Naive thymus-derived CD8-positive, alpha-beta T cell (primary cell): ENCODE measurements around the gene GMCL1. TPM values are rescaled to one million over a fixed set of nuclear protein-coding genes. Genes with fewer than 3 reads are reported as not detected.
A peak's percentile ranks its signal among the peaks of the same experiment; 100 is the strongest.

ENCODE experiments used
- ATAC-seq, 2 donors: fragments of 150-1000 bp; cut with Tn5 transposase in 1 of 2; sonication (Bioruptor Pico), chemical (Tn5 transposase) in 1 of 2; 1 replicate in 1 of 2; 2 replicates in 1 of 2; pipeline ENCODE4 v1.10.0; 2021; ENCODE audit warnings: mild to moderate bottlenecking in 2 of 2, moderate library complexity in 2 of 2
- POLR2A ChIA-PET: fragments of 350-600 bp; sonication (Branson Sonifier 250); formaldehyde crosslinking; loops from one replicate; lab custom pipeline; 2021; ENCODE audit warnings: antibody characterized with exemption; lab: Charles Lee
- DNase-seq, 10 donors: peaks; one replicate each; pipeline versions ENCODE4 v3.0.0 to v3.0.0-alpha.2; 2020 to 2022
- H3K27ac Mint-ChIP-seq, 10 donors: one replicate each; pipeline ENCODE4 v1.8.0; 2020 to 2022; ENCODE audit warnings: mild to moderate bottlenecking in 10 of 10, mixed read lengths in 10 of 10, moderate library complexity in 4 of 10, inconsistent platforms in 1 of 10
- H3K27me3 Mint-ChIP-seq, 5 donors: one replicate each; pipeline ENCODE4 v1.8.0; 2021 to 2022; ENCODE audit warnings: mixed read lengths in 5 of 5
- H3K36me3 Mint-ChIP-seq, 3 donors: one replicate each; pipeline ENCODE4 v1.8.0; 2020 to 2022; ENCODE audit warnings: mixed read lengths in 3 of 3, mild to moderate bottlenecking in 2 of 3, inconsistent platforms in 1 of 3
- H3K4me1 Mint-ChIP-seq, 4 donors: one replicate each; pipeline ENCODE4 v1.8.0; 2021 to 2022; ENCODE audit warnings: mixed read lengths in 4 of 4
- H3K4me3 Mint-ChIP-seq, 10 donors: one replicate each; pipeline ENCODE4 v1.8.0; 2020 to 2022; ENCODE audit warnings: mild to moderate bottlenecking in 10 of 10, mixed read lengths in 10 of 10, moderate library complexity in 6 of 10, inconsistent platforms in 1 of 10
- H3K9me3 Mint-ChIP-seq, 9 donors: one replicate each; pipeline ENCODE4 v1.8.0; 2020 to 2022; ENCODE audit warnings: mixed read lengths in 9 of 9, mild to moderate bottlenecking in 3 of 9, inconsistent platforms in 1 of 9, moderate library complexity in 1 of 9
- polyA plus RNA-seq, 3 donors: library from polyadenylated mRNA; unstranded; fragments of 300-500 nt; fragmentation: Illumina TruSeq; gene quantifications; one replicate each; pipeline ENCODE4 v1.2.3, GENCODE V29; 2021
- total RNA-seq, 8 experiments: library from RNA in 2 of 8; stranded (reverse) in 2 of 8; gene quantifications; one replicate each; pipeline ENCODE4 v1.2.3 and lab custom pipeline; 2021 to 2026

The GMCL1 gene
- total and polyA plus RNA-seq, 5 experiments from 2014 or later: 30.2 to 45.3 (median 37.7) TPM

- POLR2A ChIA-PET: no interaction called here
- no peak for DNase-seq
- Mint-ChIP-seq H3K4me3 (peak overlapping the region in 4 of 10 donors; percentile 4 to 67 (median 6)), H3K27ac (peak overlapping the region in 4 of 10 donors; percentile 4 to 45 (median 25)), H3K9me3 (no peaks in the 10 kb centered on the region), H3K4me1 (peaks cover 27 to 53% (median 50%) of the 10 kb centered on the region in 4 donors), H3K27me3 (no peaks in the 10 kb centered on the region), H3K36me3 (peaks cover under 1 to 61% (median 9%) of the 10 kb centered on the region in 3 donors)
- ATAC-seq: no peak
Measured at GRCh38 chr2:69836316-69836715, 6.9 kb downstream of the GMCL1 start.

- Mint-ChIP-seq H3K27ac (peak overlapping the region in 1 of 10 donors; percentile 11), H3K9me3 (no peaks in the 10 kb centered on the region), H3K4me3 (no peak overlapping the region), H3K4me1 (peaks cover 30 to 42% (median 40%) of the 10 kb centered on the region in 4 donors), H3K27me3 (no peaks in the 10 kb centered on the region), H3K36me3 (peaks cover 6 to 63% (median 9%) of the 10 kb centered on the region in 3 donors)
- ATAC-seq (no peak), DNase-seq (no peak)
- POLR2A ChIA-PET: no interaction called here
Measured at GRCh38 chr2:69837533-69837932, 8.1 kb downstream of the GMCL1 start.

DNA sequence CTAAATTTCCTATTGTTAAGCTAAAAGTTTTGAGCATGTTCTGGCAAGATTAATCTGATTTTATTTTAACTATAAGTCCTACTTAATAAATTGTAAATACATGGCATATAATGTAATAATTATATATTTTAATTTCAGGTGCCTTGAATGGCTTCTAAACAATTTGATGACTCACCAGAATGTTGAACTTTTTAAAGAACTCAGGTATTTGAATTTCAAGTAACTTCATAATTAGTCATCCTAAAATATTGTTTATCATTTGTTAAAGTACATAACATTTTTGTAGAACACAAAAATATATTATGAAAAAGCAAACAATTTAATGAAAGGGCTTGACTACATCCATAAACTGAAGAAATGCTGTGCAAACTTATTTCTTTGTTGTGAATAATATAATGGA is 14.5 kb downstream of the GMCL1 start:
- Mint-ChIP-seq H3K36me3 (peaks cover 6 to 71% (median 20%) of the 10 kb centered on the region in 3 donors), H3K9me3 (no peaks in the 10 kb centered on the region), H3K27me3 (no peaks in the 10 kb centered on the region), H3K4me3 (no peak overlapping the region), H3K4me1 (peaks cover 0 to 6% (median 2%) of the 10 kb centered on the region in 4 donors), H3K27ac (no peak overlapping the region)
- POLR2A ChIA-PET: interaction anchor here (0.5 kb wide), 1 partner anchor 423 kb away, joined by 3 read pairs; no protein-coding TSS in a partner anchor
- ATAC-seq: no peak
- DNase-seq: no peak

GRCh38 chr2:69844560-69844959 is 15.1 kb downstream of the GMCL1 start:
- peaks cover 0 to 6% (median 2%) of the 10 kb centered on the region in 4 donors for H3K4me1 Mint-ChIP-seq
- no peaks in the 10 kb centered on the region for H3K27me3 Mint-ChIP-seq
- H3K36me3 Mint-ChIP-seq: peaks cover 6 to 71% (median 20%) of the 10 kb centered on the region in 3 donors
- H3K4me3 Mint-ChIP-seq: no peak overlapping the region
- no peak for DNase-seq
- no peak for ATAC-seq
- POLR2A ChIA-PET: no interaction called here
- no peak overlapping the region for H3K27ac Mint-ChIP-seq
- no peaks in the 10 kb centered on the region for H3K9me3 Mint-ChIP-seq

GRCh38 chr2:69846182-69847067 is 17.0 kb downstream of the GMCL1 start:
- ATAC-seq (no peak), DNase-seq (no peak)
- Mint-ChIP-seq H3K4me3 (no peak overlapping the region), H3K4me1 (peaks cover 0 to 6% (median 2%) of the 10 kb centered on the region in 4 donors), H3K36me3 (peaks cover 5 to 77% (median 20%) of the 10 kb centered on the region in 3 donors), H3K27ac (peak overlapping the region in 1 of 10 donors; percentile 19), H3K9me3 (no peaks in the 10 kb centered on the region), H3K27me3 (no peaks in the 10 kb centered on the region)
- POLR2A ChIA-PET: no interaction called here

- H3K27me3 Mint-ChIP-seq: no peaks in the 10 kb centered on the region
- peaks cover 0 to 77% (median 22%) of the 10 kb centered on the region in 3 donors for H3K36me3 Mint-ChIP-seq
- peaks cover 0 to 2% (median 0%) of the 10 kb centered on the region in 4 donors for H3K4me1 Mint-ChIP-seq
- no peaks in the 10 kb centered on the region for H3K9me3 Mint-ChIP-seq
- H3K4me3 Mint-ChIP-seq: no peak overlapping the region
- peak overlapping the region in 1 of 10 donors; percentile 14 for H3K27ac Mint-ChIP-seq
- POLR2A ChIA-PET: no interaction called here
- ATAC-seq (no peak), DNase-seq (no peak)
Measured at GRCh38 chr2:69847068-69847828, 17.8 kb downstream of the GMCL1 start.

GRCh38 chr2:69848186-69848790 is 18.8 kb downstream of the GMCL1 start:
- DNase-seq (no peak), ATAC-seq (no peak)
- POLR2A ChIA-PET: no interaction called here
- no peaks in the 10 kb centered on the region for H3K27me3 Mint-ChIP-seq
- no peak overlapping the region for H3K4me3 Mint-ChIP-seq
- H3K36me3 Mint-ChIP-seq: peaks cover 0 to 82% (median 22%) of the 10 kb centered on the region in 3 donors
- H3K27ac Mint-ChIP-seq: peak overlapping the region in 3 of 10 donors; percentile 6 to 39 (median 16)
- peaks cover 0 to 2% (median 0%) of the 10 kb centered on the region in 4 donors for H3K4me1 Mint-ChIP-seq
- no peaks in the 10 kb centered on the region for H3K9me3 Mint-ChIP-seq

DNA sequence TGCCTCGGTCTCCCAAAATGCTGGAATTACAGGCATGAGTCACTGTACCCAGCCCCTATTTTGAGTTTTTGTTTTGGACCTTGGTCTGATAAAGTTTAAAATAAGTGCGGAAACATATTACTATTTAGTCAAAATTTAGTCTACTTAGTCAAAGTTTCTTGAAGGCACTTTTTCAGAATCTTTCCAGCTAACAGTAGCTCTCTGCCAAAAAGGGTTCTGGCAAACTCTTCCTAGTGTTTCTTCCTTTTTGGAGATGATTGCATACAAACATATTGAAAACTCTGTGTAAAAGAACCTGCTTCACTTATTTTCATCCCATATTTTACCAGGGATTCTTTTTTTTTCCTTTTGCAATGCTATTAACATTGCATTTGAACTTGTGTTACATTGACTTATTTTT is 28.8 kb downstream of the GMCL1 start:
- Mint-ChIP-seq H3K4me1 (peaks cover 0 to 6% (median 2%) of the 10 kb centered on the region in 4 donors), H3K4me3 (no peak overlapping the region), H3K27me3 (no peaks in the 10 kb centered on the region), H3K36me3 (peaks cover 0 to 52% (median 5%) of the 10 kb centered on the region in 3 donors), H3K27ac (peak overlapping the region in 1 of 10 donors; percentile 47), H3K9me3 (no peaks in the 10 kb centered on the region)
- ATAC-seq (no peak), DNase-seq (no peak)
- POLR2A ChIA-PET: interaction anchor here (0.7 kb wide), 1 partner anchor 35 kb away, joined by 5 read pairs; no protein-coding TSS in a partner anchor

DNA sequence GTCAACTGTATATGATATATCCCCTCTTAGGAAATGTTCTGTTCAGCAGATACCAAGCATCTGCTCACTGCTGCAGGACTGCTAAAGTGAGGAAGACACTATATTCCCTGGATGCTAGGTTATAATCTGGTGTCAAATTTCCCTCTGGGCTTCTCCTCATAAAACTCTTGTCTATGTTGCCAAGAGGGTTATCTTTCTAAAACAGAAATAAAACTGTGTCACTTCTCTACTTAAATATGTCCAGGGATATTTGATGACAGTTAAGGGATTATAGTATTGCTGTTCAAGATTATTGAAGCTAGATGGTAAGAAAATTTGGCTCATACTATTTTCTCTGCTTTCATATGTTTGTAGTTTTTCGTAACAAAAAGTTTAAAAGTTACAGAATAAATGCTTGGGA is 33.8 kb downstream of the GMCL1 start:
- Mint-ChIP-seq H3K9me3 (no peaks in the 10 kb centered on the region), H3K4me3 (no peak overlapping the region), H3K27ac (no peak overlapping the region), H3K27me3 (no peaks in the 10 kb centered on the region), H3K36me3 (peaks cover 9 to 64% (median 17%) of the 10 kb centered on the region in 3 donors), H3K4me1 (no peaks in the 10 kb centered on the region)
- DNase-seq: no peak
- POLR2A ChIA-PET: no interaction called here
- ATAC-seq: no peak

- no peak for ATAC-seq
- H3K36me3 Mint-ChIP-seq: no peaks in the 10 kb centered on the region
- no peak for DNase-seq
- H3K27ac Mint-ChIP-seq: no peak overlapping the region
- H3K4me3 Mint-ChIP-seq: no peak overlapping the region
- H3K27me3 Mint-ChIP-seq: no peaks in the 10 kb centered on the region
- H3K9me3 Mint-ChIP-seq: peaks cover 0 to 3% (median 0%) of the 10 kb centered on the region in 9 donors
- H3K4me1 Mint-ChIP-seq: peaks cover 2 to 8% (median 5%) of the 10 kb centered on the region in 4 donors
- POLR2A ChIA-PET: no interaction called here
Measured at GRCh38 chr2:69888451-69888850, 59.0 kb downstream of the GMCL1 start.

- ATAC-seq (no peak), DNase-seq (no peak)
- Mint-ChIP-seq H3K27me3 (no peaks in the 10 kb centered on the region), H3K27ac (no peak overlapping the region), H3K36me3 (peaks cover 0 to 3% (median 2%) of the 10 kb centered on the region in 3 donors), H3K4me3 (no peak overlapping the region), H3K9me3 (peaks cover 0 to 3% (median 0%) of the 10 kb centered on the region in 9 donors), H3K4me1 (peaks cover 6 to 14% (median 12%) of the 10 kb centered on the region in 4 donors)
- POLR2A ChIA-PET: no interaction called here
Measured at GRCh38 chr2:69889302-69889701, 59.8 kb downstream of the GMCL1 start.

GRCh38 chr2:69890881-69891280 is 61.4 kb downstream of the GMCL1 start:
- POLR2A ChIA-PET: no interaction called here
- Mint-ChIP-seq H3K9me3 (peaks cover 0 to 3% (median 0%) of the 10 kb centered on the region in 9 donors), H3K4me3 (no peak overlapping the region), H3K27ac (no peak overlapping the region), H3K27me3 (no peaks in the 10 kb centered on the region), H3K4me1 (peaks cover 7 to 26% (median 23%) of the 10 kb centered on the region in 4 donors), H3K36me3 (peaks cover 0 to 10% (median 3%) of the 10 kb centered on the region in 3 donors)
- DNase-seq (no peak), ATAC-seq (no peak)
